PFSK-1 (cell line): ENCODE results near the gene TTYH2.

Experiments
- POLR2AphosphoS5 ChIP-seq: IDR thresholded peaks from 2 replicates; pipeline ENCODE4 v1.6.1; 2012; ENCODE audit warnings: low read depth, mild to moderate bottlenecking, control low read depth, low read length, moderate library complexity
- TAF1 ChIP-seq: IDR thresholded peaks from 2 replicates; pipeline ENCODE4 v1.6.1; 2012; ENCODE audit warnings: low read length, control low read depth, borderline replicate concordance; ENCODE audit not compliant: insufficient read depth
- TF ChIP-seq, protein P1 (sequence below), 2 experiments: IDR thresholded peaks; 2 replicates each; pipeline versions ENCODE4 v1.6.1 to v1.8.0; 2011 to 2012; ENCODE audit warnings: low read depth in 2 of 2, low read length in 2 of 2, control low read depth in 1 of 2, inconsistent platforms in 1 of 2, mild to moderate bottlenecking in 1 of 2, moderate library complexity in 1 of 2; ENCODE audit not compliant: insufficient read depth in 1 of 2

GRCh38 chr17:74179576-74179975 lies 33.8 kb upstream of the TTYH2 start:
- TF ChIP-seq TAF1 (no peak), POLR2AphosphoS5 (no peak)
- TF ChIP-seq, protein P1, sequence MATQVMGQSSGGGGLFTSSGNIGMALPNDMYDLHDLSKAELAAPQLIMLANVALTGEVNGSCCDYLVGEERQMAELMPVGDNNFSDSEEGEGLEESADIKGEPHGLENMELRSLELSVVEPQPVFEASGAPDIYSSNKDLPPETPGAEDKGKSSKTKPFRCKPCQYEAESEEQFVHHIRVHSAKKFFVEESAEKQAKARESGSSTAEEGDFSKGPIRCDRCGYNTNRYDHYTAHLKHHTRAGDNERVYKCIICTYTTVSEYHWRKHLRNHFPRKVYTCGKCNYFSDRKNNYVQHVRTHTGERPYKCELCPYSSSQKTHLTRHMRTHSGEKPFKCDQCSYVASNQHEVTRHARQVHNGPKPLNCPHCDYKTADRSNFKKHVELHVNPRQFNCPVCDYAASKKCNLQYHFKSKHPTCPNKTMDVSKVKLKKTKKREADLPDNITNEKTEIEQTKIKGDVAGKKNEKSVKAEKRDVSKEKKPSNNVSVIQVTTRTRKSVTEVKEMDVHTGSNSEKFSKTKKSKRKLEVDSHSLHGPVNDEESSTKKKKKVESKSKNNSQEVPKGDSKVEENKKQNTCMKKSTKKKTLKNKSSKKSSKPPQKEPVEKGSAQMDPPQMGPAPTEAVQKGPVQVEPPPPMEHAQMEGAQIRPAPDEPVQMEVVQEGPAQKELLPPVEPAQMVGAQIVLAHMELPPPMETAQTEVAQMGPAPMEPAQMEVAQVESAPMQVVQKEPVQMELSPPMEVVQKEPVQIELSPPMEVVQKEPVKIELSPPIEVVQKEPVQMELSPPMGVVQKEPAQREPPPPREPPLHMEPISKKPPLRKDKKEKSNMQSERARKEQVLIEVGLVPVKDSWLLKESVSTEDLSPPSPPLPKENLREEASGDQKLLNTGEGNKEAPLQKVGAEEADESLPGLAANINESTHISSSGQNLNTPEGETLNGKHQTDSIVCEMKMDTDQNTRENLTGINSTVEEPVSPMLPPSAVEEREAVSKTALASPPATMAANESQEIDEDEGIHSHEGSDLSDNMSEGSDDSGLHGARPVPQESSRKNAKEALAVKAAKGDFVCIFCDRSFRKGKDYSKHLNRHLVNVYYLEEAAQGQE (IDR thresholded peaks at IDR 0.05; ENCODE audit: insufficient read depth in 1 of 2, low read depth in 2 of 2, low read length in 2 of 2) = no peak
